Fibroblast of the aortic adventitia (primary cell): ENCODE measurements around the gene NDNF. TPM values are rescaled to one million over a fixed set of nuclear protein-coding genes. Genes with fewer than 3 reads are reported as not detected.

Experiments used
- DNase-seq: peaks from one replicate; pipeline ENCODE4 v3.0.0-alpha.2; 2010; ENCODE audit warnings: low read depth
- H3K4me3 ChIP-seq: 2 replicates; pipeline ENCODE4 v1.5.1; 2011; ENCODE audit warnings: low read depth, mild to moderate bottlenecking, control low read depth, low read length, moderate library complexity
- CTCF ChIP-seq: IDR thresholded peaks from 2 replicates; pipeline ENCODE4 v1.5.1; 2011; ENCODE audit warnings: mild to moderate bottlenecking, low read length, control low read depth, inconsistent platforms; ENCODE audit not compliant: insufficient read depth
- total RNA-seq: library from RNA; depleted of rRNA; stranded (reverse); fragments of >200 nt; gene quantifications from 2 replicates; pipeline ENCODE4 v1.2.3, GENCODE V29; 2012; ENCODE audit warnings: low replicate concordance

NDNF gene
- total RNA-seq, 1 donor, result 0.36 TPM

DNA sequence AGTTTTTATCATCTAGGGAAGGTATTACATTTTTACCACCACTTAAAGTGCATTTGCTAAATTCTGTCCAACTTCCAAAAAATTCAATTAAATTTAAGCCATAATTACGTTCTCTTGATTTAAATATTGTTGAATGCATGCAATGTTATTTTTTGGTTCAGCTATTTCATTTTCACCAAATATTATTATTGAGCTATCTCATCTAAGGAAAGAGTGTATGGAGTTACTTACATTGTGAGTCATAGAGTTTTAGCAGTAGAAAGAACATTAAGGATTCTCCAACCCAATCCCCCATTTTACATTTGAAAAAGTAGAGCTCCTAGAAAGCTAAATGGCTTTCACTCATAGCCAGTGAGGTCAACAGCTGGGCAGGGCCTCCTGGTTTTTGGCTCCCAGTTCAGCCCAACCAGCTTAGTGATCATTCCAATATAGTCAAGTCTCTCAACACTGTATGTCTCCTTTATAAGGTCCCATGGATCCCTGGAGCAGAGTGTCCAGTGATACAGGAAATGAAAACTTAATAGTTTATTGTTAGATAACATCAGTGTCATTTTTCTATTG lies 60.5 kb downstream of the NDNF start:
- TF ChIP-seq CTCF, result no peak
- no peak overlapping the region for H3K4me3 ChIP-seq
- DNase-seq, result no peak

DNA sequence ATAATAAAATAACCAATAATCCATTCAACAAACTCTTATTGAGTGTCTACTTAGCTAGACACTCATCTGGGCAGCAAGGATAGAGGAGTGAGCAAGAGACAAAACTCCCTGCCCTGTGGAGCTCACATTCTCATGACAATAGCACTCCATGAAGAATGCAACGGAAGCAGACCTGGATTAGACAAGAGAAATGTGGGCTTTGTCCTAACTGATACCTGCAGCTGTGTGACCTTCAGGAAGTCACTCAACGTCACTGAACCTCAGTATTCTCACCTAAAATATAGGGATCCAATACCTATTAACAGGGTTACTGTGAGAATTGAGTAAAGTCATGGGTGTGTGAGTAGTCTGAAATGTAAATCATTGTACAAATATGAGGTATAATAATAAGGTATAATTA lies 61.2 kb downstream of the NDNF start:
- no peak for DNase-seq
- no peak for TF ChIP-seq CTCF
- no peak overlapping the region for H3K4me3 ChIP-seq

GRCh38 chr4:121009578-121010478 lies 62.5 kb downstream of the NDNF start:
- no peak for DNase-seq
- TF ChIP-seq CTCF, result no peak
- H3K4me3 ChIP-seq, result no peak overlapping the region

DNA sequence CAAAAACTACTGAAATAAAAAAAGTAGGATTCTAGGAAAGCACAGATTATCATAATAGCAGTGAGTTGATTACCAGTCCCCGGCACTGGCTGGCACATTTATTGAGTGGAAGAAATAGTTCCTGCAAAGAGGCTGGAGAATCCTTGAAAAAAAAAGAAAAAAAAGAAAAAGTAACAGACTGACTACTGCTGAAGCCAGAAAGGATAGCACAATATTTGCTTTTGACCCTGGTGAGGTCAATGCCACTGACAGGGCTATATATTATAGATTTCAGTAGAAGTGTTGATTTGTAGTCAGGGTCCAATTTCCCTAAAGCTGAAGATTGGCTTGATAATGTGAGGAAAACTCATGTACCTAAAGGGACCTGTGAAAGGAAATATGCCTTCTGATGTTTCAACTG lies 64.7 kb downstream of the NDNF start:
- no peak for DNase-seq
- no peak for TF ChIP-seq CTCF
- H3K4me3 ChIP-seq, result no peak overlapping the region

- TF ChIP-seq CTCF, result no peak
- H3K4me3 ChIP-seq, result no peak overlapping the region
- DNase-seq, result no peak
Measured at GRCh38 chr4:121003863-121004262, 68.5 kb downstream of the NDNF start.

DNA sequence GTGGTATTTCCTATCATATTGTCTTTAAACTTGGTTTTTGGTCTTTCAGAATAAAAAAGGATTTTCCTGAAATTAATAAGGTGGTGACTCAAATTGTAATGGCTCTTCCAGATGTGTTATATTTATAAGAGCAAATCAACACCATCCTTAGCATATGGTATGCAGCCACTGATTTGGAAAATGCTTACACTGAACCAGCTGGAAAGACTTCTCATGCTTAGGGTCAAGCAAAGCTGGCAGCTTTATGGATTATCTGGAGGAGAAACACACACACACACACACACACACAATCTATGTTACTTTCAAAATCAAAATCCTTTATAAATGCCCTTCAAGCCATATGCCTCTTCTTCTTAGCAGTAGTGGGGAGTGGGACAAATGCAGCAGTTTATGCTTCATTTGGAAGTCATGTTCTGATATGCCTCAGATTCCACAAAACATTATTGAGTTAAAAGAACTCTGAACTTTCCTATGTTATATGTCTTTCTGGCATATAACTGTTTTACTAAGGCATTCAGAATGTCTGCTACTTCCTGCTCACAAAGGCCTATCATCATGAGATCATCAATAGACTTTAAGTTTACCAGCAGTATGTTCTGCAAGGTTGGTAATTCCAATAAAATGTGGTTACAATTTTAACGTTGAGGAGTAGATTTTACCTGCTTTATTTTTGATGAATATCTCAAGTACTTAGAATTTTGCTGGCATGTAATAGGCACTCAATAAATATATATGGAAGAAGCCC lies 76.9 kb downstream of the NDNF start:
- no peak overlapping the region for H3K4me3 ChIP-seq
- DNase-seq, result peak; percentile 4
- no peak for TF ChIP-seq CTCF
